Mesothelial cell of epicardium (in vitro differentiated cells): ENCODE data around the gene DOCK4. TPM values are rescaled to one million over a fixed set of nuclear protein-coding genes. Genes with fewer than 3 reads are reported as not detected.

Experiments
- DNase-seq, 2 experiments: peaks; one replicate each; pipeline ENCODE4 v3.0.0; 2021; ENCODE audit warnings: low spot score in 2 of 2; ENCODE audit not compliant: unreplicated experiment in 2 of 2
- H3K27ac Mint-ChIP-seq: 2 replicates; pipeline ENCODE4 v1.8.0; 2021; ENCODE audit warnings: mixed read lengths
- H3K27me3 Mint-ChIP-seq: 2 replicates; pipeline ENCODE4 v1.8.0; 2021; ENCODE audit warnings: low read depth, mixed read lengths
- H3K36me3 Mint-ChIP-seq: 2 replicates; pipeline ENCODE4 v1.8.0; 2021; ENCODE audit warnings: mixed read lengths
- H3K4me1 Mint-ChIP-seq: 2 replicates; pipeline ENCODE4 v1.8.0; 2021; ENCODE audit warnings: mixed read lengths
- H3K4me3 Mint-ChIP-seq: 2 replicates; pipeline ENCODE4 v1.8.0; 2021; ENCODE audit warnings: mild to moderate bottlenecking, moderate library complexity, mixed read lengths
- H3K9me3 Mint-ChIP-seq: 2 replicates; pipeline ENCODE4 v1.8.0; 2021; ENCODE audit warnings: mixed read lengths
- CTCF ChIP-seq: fragments of 200-600 bp; sonication (generic); IDR thresholded peaks from one replicate; pipeline ENCODE4 v1.5.0; 2021; ENCODE audit warnings: antibody characterized with exemption; ENCODE audit not compliant: unreplicated experiment
- total RNA-seq: library from RNA; stranded (reverse); gene quantifications from 3 replicates; pipeline ENCODE4 v1.2.1, GENCODE V29; 2021

Gene DOCK4
- total RNA-seq, 1 donor from 2014 or later, result 27.7 TPM

GRCh38 chr7:111762799-111763198 is 443.4 kb downstream of the DOCK4 start:
- H3K27ac Mint-ChIP-seq, result no peak overlapping the region
- TF ChIP-seq CTCF, result no peak
- H3K36me3 Mint-ChIP-seq, result peaks cover 15% of the 10 kb centered on the region
- no peaks in the 10 kb centered on the region for H3K4me1 Mint-ChIP-seq
- no peaks in the 10 kb centered on the region for H3K9me3 Mint-ChIP-seq
- DNase-seq, result no peak
- H3K4me3 Mint-ChIP-seq, result no peak overlapping the region
- H3K27me3 Mint-ChIP-seq, result no peaks in the 10 kb centered on the region

- Mint-ChIP-seq H3K9me3 (no peaks in the 10 kb centered on the region), H3K36me3 (peaks cover 18% of the 10 kb centered on the region), H3K4me3 (no peak overlapping the region), H3K27me3 (no peaks in the 10 kb centered on the region), H3K27ac (no peak overlapping the region), H3K4me1 (peaks cover under 1% of the 10 kb centered on the region)
- TF ChIP-seq CTCF, result no peak
- DNase-seq, result no peak
These were observed 444.0 kb downstream of the DOCK4 start for GRCh38 chr7:111762211-111762610.

GRCh38 chr7:111760043-111760442 is 446.2 kb downstream of the DOCK4 start:
- Mint-ChIP-seq H3K36me3 (peaks cover 22% of the 10 kb centered on the region), H3K27me3 (no peaks in the 10 kb centered on the region)

GRCh38 chr7:111758332-111758731 is 447.9 kb downstream of the DOCK4 start:
- Mint-ChIP-seq H3K27ac (no peak overlapping the region), H3K9me3 (no peaks in the 10 kb centered on the region), H3K36me3 (peaks cover 30% of the 10 kb centered on the region), H3K4me1 (peaks cover 10% of the 10 kb centered on the region), H3K27me3 (no peaks in the 10 kb centered on the region), H3K4me3 (no peak overlapping the region)
- TF ChIP-seq CTCF, result no peak
- no peak for DNase-seq

More at GRCh38 chr7:111760043-111760442, 446.2 kb downstream of the DOCK4 start:
- no peak overlapping the region for H3K4me3 Mint-ChIP-seq
- peaks cover 10% of the 10 kb centered on the region for H3K4me1 Mint-ChIP-seq
- DNase-seq, result no peak
- H3K9me3 Mint-ChIP-seq, result no peaks in the 10 kb centered on the region
- H3K27ac Mint-ChIP-seq, result no peak overlapping the region
- TF ChIP-seq CTCF, result no peak

GRCh38 chr7:111756687-111757178 is 449.5 kb downstream of the DOCK4 start:
- H3K4me3 Mint-ChIP-seq, result peak overlapping the region; percentile 40
- peaks cover 32% of the 10 kb centered on the region for H3K36me3 Mint-ChIP-seq
- H3K9me3 Mint-ChIP-seq, result no peaks in the 10 kb centered on the region
- peak overlapping the region; percentile 1 for H3K27ac Mint-ChIP-seq
- peaks cover 10% of the 10 kb centered on the region for H3K4me1 Mint-ChIP-seq
- no peak for DNase-seq
- H3K27me3 Mint-ChIP-seq, result no peaks in the 10 kb centered on the region
- TF ChIP-seq CTCF, result no peak

GRCh38 chr7:111755383-111755782 is 450.8 kb downstream of the DOCK4 start:
- DNase-seq, result no peak
- Mint-ChIP-seq H3K4me1 (peaks cover 10% of the 10 kb centered on the region), H3K27me3 (no peaks in the 10 kb centered on the region), H3K27ac (no peak overlapping the region), H3K4me3 (no peak overlapping the region), H3K36me3 (peaks cover 32% of the 10 kb centered on the region), H3K9me3 (no peaks in the 10 kb centered on the region)
- TF ChIP-seq CTCF, result no peak
